Stimulated activated CD8-positive, alpha-beta memory T cell treated with anti-CD3 and anti-CD28 coated beads, Interleukin-7, amount 100 ng/mL, for 4 hours (primary cell): ENCODE data around the gene EYA2.
A peak's percentile ranks its signal among the peaks of the same experiment; 100 is the strongest.
"Not testable (repeated sequence)": the region's sequence is repeated elsewhere in the genome, so short reads cannot be mapped to it uniquely, and the experiment has no call there.

Experiments used
- DNase-seq, 2 donors: peaks; one replicate each; pipeline ENCODE4 v3.0.0-alpha.2; 2020; ENCODE audit warnings: low read depth in 2 of 2

The EYA2 gene

GRCh38 chr20:47202733-47203667 is 308.4 kb downstream of the EYA2 start:
- DNase-seq: no peak

- no peak for DNase-seq
Observed at GRCh38 chr20:47204008-47204849, 309.6 kb downstream of the EYA2 start.

GRCh38 chr20:47204850-47205122 is 310.1 kb downstream of the EYA2 start:
- DNase-seq: not testable (repeated sequence)

DNA sequence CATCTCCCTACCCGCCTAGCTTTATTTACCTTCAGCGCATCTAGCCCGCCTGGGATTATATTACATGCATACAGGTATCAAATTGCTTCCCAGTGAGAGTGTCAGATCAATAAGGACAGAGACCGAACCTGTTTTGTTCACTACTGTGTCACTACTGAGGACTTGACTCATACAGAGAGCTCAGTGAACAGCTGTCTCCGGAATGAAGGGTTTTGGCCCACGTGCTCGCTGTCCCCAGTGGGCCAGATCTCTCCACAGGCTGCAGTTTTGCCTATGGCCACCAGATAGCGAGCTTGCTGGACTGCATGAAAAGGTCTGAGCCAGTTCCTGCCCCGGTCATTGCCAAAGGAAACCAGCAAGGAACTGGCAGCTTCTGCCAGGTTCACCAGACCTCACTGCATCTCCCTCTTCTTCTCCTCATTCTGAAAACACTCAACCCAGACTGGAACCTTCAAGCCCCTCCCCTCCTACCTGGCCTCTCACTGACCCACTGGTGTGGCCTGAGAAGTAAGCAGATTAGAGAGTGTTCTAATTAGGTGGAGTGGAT is 311.0 kb downstream of the EYA2 start:
- DNase-seq: peak in 1 of 2 donors; percentile 30

- not testable (repeated sequence) for DNase-seq
Observed at GRCh38 chr20:47206552-47206951, 311.9 kb downstream of the EYA2 start.

- DNase-seq: no peak
Observed at GRCh38 chr20:47206962-47207641, 312.5 kb downstream of the EYA2 start.

- DNase-seq: no peak
Observed at GRCh38 chr20:47208534-47209174, 314.0 kb downstream of the EYA2 start.

GRCh38 chr20:47209982-47210381 is 315.3 kb downstream of the EYA2 start:
- no peak for DNase-seq

GRCh38 chr20:47210470-47210869 is 315.8 kb downstream of the EYA2 start:
- DNase-seq: no peak

- DNase-seq: no peak
Observed at GRCh38 chr20:47211036-47211435, 316.4 kb downstream of the EYA2 start.

DNA sequence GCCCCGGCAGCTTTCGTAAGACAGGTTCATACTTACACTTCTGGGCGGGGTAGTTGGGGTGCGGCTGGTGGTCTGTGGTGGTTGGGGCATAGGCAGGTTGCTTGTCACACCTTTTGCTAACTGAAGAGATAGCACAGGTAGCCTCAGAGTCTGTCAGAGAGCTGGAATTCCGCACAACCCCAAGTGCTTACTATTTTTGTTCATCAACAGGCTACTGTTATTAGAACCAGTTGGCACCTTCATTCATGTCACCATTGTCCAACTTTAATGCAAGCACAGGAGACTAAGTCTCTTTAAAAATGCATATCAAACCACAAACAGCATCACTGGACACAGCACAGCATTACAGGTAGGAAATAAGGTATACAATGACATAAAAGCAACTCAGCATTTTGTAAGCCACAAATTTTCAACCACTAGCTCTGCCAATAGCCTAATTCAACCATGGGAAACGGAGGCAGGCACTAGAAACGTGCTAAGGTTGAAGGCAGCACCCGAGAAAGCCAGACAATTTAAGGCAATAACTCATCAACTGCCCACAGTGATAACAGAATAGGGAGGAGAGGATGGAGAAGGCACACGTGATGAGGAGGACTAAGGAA is 318.1 kb downstream of the EYA2 start:
- DNase-seq: no peak

- DNase-seq: no peak
Observed at GRCh38 chr20:47213966-47214365, 319.3 kb downstream of the EYA2 start.

DNA sequence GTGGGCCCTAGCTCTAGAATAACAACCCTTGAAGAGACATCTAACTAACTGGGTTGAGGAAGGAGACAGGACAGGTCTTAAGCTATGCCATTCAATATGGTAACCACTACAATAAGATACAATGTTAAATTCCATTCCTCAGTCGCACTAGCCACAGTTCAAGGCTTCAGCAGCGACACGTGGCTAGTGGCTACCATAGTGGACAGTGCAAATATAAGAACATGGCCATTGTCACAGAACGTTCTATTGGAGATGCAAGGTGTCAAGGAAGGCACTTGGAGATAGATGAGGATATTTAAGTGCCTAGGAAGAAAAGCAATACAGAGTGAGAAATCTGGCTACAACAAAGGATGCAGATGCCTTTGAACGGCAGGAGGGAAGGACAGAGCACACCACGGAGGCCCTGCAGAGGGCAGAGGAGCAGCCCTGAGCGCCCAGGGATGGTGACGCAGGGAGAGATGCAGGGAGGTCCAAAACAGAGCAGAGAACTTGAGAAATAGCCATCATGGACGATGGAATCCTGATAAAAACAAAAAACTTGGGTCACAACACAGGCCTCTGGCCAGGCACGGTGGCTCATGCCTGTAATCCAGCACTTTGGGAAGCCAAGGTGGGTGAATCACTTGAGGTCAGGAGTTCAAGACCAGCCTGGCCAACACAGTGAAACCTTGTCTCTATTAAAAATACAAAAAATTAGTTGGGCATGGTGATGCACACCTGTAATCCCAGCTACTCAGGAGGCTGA is 321.2 kb downstream of the EYA2 start:
- DNase-seq: no peak

- DNase-seq: no peak
Observed at GRCh38 chr20:47216819-47217410, 322.3 kb downstream of the EYA2 start.

DNA sequence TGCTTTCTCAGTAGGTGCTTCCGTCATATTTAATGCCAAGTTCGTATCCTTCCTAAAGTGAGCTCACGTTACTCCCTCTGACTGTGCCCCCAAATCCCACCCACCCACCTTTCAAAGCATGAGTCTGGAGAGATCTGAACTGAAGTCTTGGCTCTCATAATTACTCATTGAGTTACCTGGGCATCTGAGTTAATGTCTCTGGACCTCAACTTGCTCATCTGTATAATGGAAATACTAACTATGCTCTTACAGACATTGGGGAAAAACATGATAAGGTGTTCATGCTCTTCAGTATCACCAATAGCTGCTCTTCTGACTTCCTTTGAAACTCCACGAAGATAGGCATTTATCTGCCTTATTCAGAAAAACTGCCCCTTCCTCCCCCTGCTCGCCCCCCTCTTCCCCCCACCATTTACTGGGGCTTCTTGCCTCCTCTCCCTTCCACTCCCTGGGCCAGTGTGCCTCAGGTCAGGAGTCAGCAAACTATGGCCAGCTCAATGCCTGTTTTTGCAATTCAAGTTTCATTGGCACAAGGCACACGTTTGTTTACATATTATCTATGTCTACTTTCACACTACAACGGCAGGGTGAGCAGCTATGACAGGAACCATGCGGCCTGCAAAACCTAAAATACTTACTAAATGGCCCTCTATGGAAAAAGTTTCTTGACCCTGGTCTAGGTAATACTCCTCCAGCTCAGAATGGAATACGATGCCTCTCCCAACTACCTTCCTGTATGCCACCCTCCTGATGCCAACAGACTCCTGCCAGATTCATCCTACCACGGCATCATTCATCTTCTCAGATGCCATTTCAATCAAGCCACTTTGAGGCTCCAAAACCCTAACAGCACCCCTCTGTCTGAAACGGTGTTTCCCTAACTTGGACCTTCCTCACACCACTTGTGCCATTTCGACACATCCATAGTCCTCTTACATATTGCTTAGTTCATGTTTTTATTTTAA is 323.1 kb downstream of the EYA2 start:
- no peak for DNase-seq

GRCh38 chr20:47220161-47220582 is 325.5 kb downstream of the EYA2 start:
- DNase-seq: peak; percentile 18 to 24

- no peak for DNase-seq
Observed at GRCh38 chr20:47221036-47221625, 326.5 kb downstream of the EYA2 start.

DNA sequence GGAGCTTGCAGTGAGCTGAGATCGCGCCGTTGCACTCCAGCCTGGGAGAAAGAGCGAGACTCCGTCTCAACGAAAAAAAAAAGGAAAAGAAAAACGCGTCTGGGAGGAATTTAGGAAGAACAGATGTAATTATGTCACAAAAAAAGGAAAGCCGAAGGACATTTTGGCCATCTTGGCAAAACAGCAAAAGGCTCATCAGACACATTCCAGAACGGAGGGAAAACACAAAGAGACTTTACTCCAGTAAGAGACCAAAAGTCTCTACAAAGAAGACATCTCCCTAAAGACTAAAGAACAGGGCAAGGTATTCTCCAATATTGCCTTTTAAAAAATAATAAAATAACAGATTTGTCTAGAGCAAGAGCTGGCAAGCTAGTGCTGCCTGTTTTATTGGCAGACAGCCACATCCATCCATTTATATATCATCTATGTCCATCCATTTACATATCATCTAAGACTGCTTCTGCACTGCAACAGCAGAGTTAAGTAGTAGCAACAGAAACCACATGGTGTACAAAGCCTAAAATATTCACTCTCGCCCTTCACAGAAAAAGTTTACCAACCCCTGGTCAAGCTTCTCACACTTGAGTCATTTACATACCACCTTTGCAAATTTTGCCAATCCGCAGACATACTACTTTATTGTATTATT is 328.0 kb downstream of the EYA2 start:
- no peak for DNase-seq
